Right forelimb (tissue), 1 donor: ENCODE data around the gene PLA2G6.

ENCODE experiments used
- DNase-seq: peaks from one replicate; pipeline ENCODE4 v3.0.0-alpha.2; 2018

PLA2G6 gene

DNA sequence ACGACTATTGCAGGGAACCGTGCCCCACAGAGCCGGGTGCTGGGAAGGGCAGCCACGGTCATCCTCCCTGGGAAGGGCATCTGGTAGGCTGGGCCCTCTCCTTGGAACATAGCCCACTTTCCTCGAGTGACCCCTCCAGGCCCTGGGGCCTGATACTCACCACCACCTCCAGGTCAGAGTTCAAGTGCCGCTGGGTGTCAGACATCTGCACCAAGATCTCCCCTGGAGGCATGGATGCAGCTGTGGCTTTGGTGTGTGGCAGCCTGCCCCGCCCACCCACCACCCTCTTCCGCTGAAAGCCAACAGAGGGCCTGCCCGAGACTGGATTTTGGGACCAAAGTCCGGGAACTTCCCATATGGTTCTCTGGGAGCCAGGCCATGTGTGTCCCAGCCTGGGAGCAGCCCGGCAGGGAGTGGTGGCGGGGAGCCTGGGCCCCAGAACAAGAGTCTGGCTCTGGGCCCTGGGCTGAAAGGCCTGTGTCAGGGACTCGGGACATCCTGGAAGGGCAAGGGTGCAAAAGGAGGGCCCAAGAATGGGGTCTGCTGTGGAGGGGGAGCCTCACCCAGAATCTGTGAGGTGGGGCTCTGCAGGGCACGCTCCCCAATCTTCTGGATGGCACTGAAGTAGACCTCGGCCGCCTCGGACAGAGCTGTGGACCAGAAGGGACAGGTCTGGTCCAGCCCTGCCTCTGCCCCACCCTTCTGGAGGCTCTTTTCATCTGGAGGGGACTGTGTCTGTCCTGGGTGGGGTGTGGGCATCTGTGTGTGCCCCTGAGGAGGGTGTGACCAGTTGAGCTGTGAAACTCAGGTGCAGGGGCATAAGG lies 73.7 kb downstream of the PLA2G6 start:
- peak; percentile 50 for DNase-seq

DNA sequence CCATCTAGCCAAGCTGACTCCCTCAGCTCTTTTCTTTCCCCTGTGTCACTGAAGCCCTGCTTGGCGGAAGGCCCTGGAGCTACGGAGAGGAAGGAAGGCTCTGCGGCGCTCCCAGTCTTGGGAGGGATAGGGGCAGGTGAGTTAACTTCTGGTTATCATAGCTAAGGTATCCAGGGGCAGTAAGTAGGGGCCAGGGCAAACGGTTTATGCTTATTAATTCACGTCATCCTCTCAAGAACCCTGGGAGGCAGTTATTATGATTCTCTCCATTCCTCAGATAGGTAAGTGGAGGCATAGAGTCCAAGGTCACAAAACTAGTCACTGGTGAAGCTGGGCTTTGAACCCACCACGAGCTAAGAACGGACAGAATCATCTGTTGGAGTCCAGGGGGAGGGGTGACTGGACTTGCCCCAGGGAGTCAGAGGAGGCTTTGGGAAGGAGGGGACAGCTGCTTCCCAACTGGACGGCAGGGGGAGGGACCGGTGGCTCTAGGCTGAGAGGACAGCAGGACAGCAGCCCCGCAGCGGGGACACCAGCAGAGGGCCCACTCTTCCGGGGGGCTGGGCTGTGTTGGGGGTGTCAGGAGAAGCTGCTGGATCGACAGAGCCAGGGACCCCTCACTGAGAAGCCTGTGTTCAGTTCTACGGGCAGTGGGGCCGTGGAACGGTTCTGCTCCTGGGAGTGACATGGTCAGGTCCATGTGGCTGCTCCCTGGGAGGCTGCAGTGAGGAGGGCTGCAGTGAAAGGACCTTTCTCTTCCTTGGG lies 74.6 kb downstream of the PLA2G6 start:
- peak; percentile 40 for DNase-seq

DNA sequence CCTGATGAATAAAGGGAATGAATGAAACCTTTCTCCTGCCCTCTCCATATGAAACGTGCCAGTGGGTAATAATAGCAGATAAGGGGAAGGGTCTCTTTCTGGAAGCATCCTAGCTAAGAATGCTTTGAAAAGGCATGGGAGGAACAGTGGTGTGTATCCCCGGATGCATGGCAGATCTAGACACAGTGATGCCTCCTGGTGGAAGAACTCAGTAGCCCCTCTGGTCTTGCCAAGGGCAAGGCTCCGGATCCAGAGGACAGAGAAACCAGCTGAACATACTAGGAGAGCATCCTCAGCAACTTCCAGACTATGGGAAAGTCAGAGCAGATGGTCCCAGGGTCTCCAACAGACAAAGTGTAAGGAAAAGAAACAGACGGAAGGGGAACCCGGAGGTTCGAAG lies 77.5 kb downstream of the PLA2G6 start:
- DNase-seq = peak; percentile 2

DNA sequence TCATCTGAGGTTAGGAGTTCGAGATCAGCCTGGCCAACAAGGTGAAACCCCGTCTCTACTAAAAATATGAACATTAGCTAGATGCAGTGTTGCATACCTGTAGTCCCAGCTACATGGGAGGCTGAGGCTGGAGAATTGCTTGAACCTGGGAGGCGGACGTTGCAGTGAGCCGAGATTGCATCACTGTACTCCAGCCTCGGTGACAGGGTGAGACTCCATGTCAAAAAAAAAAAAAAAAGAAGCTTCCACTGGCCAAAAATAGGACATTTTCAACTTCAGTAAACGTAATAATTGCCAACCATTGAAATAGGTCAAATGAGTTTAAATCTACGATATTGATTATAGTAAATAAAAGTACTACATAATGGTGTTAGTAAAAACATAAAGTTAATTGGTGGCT lies 78.0 kb downstream of the PLA2G6 start:
- DNase-seq = no peak

- peak; percentile 36 for DNase-seq
Observed at GRCh38 chr22:38098410-38099249, 83.0 kb downstream of the PLA2G6 start.

GRCh38 chr22:38097557-38098409 lies 83.8 kb downstream of the PLA2G6 start:
- peak; percentile 55 for DNase-seq

DNA sequence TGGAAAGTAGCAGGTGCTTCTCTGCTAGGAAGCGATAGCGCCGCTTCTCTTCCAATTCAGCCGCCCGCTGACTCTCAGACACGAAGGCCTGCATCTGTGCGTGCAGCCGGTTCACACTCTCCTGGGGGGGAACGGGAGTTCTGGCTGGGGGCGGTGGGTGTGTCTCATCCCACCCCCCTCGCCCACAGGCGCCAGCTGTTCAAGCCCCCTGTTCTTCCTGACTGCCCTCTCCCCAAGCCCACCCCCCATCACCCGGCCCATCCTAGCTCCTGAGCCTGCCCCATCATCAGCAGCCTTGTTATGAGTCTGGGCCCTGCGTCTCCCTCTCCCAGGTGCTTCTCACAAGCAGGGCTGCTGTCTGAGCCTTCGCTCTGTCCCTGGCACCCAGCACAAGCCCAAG lies 84.6 kb downstream of the PLA2G6 start:
- peak; percentile 46 for DNase-seq

DNA sequence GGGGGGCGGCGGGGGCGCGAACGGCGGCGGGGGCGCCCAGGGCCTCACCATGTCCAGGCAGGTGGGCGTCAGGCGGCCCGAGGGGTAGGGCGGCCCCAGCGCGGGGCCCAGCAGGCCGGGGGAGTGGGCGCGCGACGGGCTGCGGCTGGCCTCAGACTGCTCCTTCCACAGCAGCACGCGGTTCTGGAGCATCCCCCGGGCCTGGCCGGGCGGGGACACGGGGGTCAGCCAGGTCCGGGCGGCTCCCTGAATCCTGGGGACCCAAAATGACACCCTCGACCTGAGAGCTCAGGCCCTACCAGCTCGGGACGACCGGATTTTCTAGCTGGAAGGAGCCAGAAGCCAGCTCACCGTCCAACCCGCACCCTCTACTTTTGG lies 92.2 kb downstream of the PLA2G6 start:
- DNase-seq = no peak

DNA sequence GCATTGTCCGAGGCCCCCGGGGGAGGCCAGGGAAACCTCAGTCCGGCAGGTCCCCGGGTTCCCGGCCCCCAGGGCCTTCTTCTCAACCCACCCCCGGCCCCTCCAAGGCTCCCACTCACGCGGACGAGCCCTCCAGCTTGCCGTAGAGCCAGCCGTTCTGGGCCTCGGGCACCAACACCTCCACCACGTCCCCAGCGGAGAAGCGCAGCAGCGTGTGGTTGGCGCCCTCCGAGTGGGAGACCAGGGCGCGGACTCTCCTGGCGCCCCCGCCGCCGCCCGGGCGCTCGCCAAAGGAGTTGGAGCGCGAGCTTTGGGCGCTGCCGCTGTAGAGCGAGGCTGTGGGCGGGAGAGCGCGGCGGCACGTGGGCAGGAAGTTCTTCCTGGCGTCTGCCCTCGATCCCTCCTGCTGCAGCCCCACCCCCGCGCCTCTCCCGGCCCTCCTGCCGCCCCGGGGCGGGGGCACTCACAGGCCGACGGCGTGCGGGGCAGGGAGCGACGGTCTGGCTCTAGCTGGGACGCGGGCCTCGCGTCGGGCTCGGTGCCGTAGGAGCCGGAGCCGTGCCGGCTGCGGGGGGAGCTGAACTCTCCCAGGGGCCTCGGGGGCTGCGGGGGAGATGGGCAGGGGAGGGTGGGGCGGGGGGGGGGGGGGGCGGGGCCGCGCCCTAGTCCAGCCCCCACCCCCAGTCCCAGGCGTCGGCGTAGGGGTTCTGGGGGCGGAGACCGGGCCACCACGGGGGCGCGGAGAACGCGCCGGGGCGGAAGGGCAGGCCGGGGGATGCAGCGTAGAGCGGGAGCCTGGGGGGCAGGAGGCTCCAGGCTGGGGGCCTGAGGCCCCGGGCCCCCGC lies 92.8 kb downstream of the PLA2G6 start:
- no peak for DNase-seq

- no peak for DNase-seq
Observed at GRCh38 chr22:38087855-38088254, 93.8 kb downstream of the PLA2G6 start.

- no peak for DNase-seq
Observed at GRCh38 chr22:38086942-38087341, 94.7 kb downstream of the PLA2G6 start.

GRCh38 chr22:38086001-38086845 lies 95.4 kb downstream of the PLA2G6 start:
- peak; percentile 37 for DNase-seq

DNA sequence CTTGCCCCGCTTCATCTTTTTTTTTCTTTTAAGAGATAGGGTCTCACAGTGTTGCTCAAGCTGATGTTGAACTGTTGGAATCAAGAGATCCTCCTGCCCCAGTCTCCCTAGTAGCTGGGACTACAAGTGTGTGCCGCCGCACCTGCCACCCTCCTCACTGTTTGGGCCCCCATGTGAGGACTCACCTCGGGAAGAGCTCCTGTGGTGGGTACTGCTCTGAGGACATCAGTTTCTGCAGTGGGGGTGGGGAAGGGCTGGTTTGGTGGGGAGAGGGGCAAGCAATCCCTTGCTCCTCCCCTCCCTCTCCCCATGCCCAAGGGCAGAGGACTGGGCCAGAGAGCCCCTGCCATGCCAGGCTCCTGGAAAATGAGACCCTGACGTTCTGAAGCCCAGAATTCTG lies 96.1 kb downstream of the PLA2G6 start:
- no peak for DNase-seq

DNA sequence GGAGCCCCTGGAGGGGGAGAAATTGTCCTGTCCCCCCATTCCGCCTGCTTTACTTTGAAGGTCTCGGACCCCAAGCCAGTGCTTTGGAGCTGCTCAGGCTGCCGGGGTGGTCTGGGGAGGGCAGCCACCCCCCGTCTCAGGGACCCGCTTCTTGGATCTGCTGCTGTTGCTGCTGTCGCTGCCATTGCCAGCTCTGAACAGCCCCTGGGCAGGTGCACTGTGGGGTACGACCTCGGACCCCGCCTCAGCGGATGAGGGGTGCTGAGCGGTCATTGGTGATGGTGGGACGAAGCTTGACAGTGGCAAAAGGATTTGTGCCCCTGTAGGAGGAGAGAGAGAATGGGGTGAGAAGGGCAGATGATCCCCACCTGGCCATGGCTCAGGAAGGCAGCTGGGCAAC lies 96.6 kb downstream of the PLA2G6 start:
- DNase-seq = no peak

- no peak for DNase-seq
Observed at GRCh38 chr22:38083931-38084631, 97.5 kb downstream of the PLA2G6 start, which contains the start of gene SLC16A8. SLC16A8 (minus strand) TSS chr22:38084184; CDS start chr22:38082873, 1,311 bp downstream.

DNA sequence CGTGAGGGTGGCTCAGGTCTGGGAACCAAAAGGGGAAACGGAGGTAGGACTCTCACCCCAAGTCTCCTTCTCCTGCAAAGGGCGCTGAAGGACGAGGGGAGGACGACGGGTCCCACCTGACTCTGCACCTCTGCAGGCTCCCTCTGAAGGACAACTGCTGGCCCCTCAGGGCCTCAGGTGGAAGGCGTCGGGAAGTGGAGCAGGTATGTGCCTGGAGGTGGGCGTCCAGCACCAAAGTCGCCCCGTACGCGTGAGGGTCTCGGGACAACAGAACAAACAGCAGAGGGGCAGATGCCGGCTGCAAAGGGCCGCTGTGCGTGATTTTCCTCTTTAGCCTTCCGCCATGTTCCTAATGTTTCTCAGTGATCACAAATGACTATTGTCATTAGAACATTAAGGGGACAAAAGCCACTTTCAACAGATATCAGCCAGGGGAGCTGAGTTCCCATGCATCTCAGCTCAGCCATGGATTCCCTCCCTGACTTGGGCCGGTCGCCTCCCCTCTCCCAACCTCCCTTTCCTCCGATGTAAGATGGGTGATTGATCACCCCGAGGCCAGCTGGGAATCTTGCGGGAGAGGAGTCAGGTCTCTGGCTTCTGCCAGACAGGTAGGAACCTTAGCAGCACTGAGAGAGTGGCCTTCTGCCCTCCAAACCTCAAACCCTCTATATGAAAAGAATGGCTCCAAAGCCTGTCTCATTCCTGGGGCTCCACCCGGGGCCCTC lies 98.5 kb downstream of the PLA2G6 start:
- DNase-seq = no peak

DNA sequence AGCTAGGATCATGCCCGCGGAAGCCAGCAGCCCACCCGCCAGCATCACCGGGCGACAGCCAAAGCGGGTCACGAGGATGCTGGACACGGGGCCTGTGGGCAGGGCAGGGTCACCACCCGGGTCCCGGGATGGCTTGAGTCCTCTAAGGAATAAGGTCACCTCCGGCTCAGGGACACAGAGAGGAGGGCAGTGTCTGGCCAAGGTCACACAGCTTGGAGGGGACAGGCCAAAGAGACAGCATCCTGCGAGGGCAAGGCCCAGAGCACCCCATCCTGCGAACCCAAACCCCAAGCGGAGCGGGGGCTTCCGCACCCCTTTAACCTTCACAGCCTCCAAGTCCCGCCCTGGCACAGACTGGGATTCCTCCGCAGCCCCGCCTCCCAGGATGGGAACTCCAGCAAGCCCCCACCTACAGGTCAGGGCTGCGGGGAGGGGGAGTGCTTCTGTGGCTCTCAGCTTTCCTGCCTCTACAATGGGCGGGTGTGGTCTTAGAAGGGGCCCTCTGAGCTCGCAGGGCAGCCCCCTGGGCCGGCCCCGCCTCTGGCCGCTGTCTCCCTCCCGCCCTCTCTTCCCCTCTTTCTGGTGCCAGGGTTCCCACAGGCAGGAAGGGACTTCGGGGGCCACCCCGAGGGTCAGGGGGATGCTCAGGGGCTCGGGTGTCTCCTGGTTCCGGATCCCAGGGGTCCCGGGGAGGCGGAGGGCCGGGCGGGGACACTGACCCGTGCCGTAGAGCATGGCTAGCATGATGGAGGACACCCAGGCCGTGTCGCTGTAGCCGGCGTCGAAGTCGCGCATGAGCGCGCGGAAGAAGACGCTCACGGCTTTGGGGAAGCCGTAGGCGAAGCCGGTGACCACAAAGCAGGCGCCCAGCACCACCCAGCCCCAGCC lies 99.4 kb downstream of the PLA2G6 start:
- no peak for DNase-seq

DNA sequence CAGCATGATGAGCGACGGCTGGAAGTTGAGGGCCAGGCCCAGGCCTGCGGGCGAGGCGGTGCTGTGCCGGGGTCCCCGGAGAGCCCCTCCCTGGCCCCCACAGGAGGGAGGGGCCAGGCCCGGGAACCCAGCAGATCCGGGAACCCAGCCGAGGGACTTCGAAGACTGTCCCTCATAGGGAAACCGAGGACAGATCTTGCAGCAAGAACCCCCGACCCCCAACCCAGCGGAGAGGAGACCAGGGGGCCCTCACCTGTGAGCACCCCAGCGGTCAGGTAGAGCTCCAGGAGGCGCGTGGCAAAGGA lies 100.0 kb downstream of the PLA2G6 start:
- DNase-seq = no peak
